Stimulated activated CD4-positive, alpha-beta T cell treated with anti-CD3 and anti-CD28 coated beads, Interleukin-2, amount 100 ng/mL, for 48 hours (primary cell): ENCODE data around the gene GNA12.
"Not testable (repeated sequence)": the region's sequence is repeated elsewhere in the genome, so short reads cannot be mapped to it uniquely, and the experiment has no call there.

ENCODE experiments used
- DNase-seq, 2 donors: peaks; one replicate each; pipeline ENCODE4 v3.0.0-alpha.2; 2020

GNA12 gene

DNA sequence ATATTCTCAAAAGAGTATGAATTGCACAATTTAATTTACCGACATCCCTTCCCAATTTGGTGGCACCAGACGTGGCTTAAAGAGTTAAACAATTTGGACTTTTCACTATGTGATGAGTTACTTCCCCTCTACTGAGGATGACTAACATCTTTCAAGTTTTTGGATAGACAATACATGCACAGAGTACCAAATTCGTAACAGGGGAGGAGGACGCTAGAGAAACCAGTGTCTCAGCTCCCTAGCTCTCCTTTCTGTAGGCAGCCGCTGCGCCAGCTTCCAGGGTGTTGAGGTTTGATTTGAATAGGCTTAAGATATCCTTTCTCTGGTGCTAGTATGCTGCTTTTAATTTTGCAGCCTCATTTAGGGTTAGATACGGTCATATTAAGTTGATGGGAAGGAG lies 69.2 kb downstream of the GNA12 start:
- no peak for DNase-seq

DNA sequence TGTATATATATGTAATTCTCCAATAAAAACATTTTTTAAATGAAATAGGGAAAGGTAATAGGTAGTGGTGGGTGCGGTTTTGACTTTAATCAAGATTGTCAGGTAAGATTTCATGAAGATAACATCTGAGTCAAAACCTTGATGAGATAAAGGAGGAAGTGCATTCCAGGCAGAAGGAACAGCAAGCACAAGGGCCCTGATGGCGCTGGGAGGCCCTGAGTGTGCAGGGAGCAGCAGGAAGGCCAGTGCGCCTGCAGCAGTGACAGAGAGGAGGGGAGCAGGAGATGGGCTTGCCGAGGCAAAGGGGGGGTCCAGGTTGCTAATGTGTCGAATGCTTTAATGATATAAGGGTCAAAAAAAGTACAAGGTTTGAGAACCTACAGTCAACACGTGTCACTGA lies 69.8 kb downstream of the GNA12 start:
- DNase-seq, result no peak

DNA sequence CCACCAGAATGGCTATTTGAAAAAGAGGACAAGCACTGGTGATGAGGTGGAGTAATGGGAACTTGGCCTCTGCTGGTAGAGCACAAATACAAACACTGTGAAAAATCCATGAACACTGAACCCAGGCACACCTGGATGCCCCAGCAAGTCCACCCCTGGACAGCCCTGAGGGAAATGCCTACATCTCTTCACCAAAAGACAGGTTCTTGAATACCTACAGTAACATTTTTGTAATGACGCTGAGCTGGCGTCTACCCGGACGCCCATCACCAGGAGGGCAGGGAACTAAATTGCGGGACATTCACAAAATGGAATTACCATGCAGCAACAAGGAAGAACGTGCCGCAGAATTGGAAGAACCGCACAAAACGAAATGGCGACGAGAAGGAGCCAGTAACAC lies 70.5 kb downstream of the GNA12 start:
- DNase-seq, result no peak

DNA sequence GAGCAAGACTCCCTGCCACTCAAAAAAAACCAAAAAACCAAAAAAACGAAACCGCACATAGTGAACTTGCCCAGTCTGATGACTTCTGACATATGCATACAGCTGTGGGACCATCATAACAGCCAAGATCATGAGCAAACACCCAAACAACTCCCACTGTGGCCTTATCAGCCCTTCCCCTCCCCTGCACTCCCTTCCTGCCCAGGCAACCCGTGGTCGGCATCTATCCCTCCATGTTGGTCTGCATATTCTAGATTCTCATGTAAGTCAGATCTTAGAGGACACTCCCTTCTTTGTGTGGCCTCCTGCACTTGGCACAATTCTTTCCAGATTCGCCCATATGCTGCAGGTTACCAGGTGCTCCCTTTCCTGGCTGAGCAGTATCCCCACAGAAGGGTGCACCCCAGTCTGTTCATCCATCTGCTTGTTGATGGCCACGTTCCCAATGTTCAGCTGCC lies 72.8 kb downstream of the GNA12 start:
- no peak for DNase-seq

DNA sequence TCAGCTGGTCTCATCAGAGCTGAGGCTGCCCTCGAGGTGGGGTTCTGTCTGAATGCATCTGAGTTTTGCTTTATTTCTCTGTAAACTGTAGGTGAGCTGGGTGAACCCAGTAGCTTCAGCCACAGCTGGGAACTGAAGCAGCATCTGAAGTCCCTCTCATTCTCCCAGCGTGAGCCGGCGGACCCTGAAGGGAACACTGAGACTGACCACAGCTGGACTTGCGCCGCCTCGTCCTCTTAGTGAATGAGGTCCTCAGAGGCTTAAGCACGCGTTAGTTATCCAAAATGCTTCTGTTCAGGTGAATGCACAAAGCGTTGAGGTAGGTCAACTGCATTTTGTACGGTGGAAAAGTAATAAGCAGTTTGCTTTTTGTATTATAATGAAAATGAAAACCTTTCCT lies 79.5 kb downstream of the GNA12 start:
- no peak for DNase-seq

DNA sequence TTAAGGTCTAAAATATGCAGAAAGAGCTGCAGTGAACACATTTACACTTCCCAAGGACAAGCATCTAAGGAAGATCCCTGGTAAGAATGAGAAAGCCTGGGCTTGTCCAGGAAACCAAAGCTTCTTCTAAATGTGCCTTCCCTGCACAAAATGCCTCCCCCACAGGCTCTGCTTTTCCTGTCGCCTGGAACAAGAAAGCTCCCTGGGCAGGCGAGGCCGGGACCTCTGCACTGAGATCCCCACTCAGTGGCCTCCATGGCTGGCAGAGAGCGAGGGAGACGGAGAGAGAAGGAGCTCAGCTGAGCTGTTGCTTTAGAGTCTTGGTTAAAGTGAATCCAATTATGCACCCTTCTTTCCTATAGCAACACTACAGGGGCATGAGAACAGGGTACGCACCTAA lies 80.5 kb downstream of the GNA12 start:
- DNase-seq, result no peak

DNA sequence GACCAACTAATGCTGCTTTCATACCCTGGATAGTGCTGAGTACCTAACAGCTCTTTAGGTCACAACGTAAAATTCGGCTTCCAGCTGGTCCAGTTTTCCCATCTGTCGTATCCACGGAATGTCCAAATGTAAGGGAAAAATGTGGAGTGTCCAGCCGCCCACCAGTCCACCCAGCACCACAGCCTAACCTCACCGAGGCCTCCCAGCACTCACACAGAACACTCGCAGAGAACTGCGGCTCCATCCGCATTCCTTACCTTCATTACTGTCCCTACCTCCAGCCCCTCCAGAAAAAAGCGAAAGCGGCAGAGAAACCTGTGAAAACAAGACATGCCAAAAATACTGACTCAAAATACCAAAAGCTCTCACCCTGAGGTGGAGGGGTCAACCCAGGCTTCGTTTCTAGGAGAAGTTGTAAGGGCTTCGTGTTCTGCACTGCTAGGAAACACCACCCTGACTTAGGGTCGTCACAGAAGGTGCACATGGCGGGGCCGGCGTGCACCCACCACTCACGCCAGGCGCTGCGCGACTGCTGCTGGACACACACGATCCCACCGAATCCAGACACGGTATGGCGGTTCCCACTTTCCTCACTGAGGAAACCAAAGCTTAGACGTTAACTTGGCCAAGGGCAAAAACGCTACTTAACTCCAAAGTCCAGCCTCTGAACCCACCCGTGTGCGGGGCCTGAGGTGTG lies 82.2 kb downstream of the GNA12 start:
- no peak for DNase-seq

DNA sequence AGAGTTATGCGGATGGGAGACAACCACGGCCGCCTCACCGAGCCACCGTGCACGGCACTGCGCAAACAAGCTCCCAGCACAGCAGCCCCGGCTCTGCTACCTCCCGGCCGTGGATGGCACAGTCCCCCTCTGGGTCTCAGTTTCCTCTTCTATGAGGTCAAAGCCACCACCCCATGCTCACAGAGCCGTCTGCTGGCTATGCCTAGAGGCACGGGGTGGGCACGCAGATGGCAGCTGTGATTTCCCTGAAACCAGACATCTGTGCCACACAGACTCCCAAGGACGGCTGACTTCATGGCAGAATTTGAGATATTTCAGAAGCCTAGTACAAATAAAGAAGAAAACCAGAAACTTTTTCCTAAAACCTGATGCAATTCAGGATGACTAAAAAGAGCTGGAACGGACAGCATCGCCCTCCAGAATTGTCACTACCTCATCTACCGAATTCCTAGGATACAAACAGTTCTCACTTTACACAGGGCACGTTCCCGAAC lies 82.9 kb downstream of the GNA12 start:
- no peak for DNase-seq

DNA sequence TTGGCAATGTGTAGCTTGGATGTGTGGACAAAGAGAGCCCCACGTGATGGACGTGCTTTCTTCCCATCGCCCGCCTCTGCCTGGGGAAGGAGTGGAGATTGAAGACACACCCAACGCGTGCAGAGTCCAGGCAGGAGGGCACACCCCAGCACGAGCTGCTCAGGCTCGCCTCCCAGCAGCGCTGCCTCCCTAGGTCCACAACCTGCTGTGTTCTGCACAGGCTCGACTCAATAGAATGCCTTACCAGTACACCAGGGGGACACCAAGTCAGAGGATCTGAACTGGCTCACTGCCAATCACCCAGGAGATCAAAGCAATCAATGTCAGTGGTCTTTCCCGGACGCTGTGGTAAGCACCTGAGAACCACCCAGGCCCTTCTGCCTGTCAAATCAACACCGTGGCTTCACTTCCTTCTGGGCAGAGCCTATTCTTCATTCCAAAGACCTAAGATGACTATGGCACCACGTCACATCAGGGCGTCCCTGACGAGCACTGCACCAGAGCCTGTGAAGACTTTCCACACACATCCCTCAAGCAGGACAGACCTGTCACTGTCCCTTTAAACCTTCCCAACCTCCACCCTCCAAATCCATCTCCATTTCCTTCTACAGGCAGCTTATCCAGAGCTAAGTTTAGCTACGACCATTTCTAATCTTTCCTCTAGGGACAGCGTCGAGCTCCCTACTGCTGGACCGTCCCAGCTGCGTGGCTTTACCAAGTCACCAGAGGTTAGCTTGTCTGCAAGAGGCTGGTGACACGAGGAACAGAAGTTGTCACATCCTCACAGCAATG lies 83.8 kb downstream of the GNA12 start:
- no peak for DNase-seq

DNA sequence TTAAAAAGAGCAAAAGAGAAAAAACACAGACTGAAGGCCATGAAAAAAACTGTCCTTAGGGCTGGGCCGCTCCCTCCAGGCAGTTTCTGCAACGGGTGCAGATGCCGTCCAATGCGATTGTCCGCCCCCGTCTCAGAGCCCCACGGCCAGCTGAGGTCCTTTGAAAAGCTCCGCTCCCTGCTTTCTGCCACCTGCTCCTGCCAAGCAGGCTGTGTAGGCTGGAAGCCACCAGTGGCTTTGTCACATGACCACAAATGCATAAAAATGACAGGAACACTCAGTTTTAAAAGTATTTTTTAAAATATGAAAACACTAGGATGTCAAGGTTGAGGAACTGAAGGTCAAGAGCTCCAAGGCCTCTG lies 84.4 kb downstream of the GNA12 start:
- DNase-seq, result no peak

DNA sequence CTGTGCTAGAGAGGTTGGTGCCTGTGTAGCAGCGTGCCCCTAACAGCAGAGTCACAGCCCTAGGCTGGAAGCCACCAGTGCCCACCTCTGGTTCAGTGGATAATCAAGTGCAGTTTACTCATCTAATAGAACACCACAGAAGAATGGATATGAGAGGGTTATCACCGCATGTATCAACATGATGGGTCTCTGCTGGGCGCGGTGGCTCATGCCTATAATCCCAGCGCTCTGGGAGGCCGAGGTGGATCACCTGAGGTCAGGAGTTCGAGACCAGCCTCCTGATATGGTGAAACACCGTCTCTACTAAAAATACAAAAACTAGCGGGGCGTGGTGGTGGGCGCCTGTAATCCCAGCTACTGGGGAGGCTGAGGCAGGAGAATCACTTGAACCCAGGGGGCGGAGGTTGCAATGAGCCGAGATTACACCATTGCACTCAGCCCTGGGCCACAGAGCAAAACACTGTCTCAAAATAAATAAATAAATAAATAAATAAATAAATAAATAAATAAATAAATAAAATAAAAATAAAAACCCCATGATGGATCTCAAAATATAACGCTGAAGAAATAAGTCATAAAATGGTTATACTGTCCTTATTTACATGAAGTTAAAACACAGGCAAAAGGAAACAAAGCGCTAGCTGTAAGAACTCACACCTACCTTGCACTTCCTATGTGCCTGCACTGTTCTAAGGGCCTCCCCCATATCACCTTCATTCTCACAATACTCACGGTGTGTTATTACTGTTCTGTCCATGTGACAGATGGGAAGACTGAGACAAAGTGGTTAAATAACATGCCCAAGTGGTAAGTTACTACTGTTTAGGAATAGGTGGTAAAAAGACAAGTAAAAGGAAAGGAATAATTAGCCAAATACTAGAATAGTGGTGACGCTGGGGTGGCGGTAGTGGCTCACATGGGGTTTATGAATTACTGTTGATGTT lies 85.2 kb downstream of the GNA12 start:
- DNase-seq, result no peak

DNA sequence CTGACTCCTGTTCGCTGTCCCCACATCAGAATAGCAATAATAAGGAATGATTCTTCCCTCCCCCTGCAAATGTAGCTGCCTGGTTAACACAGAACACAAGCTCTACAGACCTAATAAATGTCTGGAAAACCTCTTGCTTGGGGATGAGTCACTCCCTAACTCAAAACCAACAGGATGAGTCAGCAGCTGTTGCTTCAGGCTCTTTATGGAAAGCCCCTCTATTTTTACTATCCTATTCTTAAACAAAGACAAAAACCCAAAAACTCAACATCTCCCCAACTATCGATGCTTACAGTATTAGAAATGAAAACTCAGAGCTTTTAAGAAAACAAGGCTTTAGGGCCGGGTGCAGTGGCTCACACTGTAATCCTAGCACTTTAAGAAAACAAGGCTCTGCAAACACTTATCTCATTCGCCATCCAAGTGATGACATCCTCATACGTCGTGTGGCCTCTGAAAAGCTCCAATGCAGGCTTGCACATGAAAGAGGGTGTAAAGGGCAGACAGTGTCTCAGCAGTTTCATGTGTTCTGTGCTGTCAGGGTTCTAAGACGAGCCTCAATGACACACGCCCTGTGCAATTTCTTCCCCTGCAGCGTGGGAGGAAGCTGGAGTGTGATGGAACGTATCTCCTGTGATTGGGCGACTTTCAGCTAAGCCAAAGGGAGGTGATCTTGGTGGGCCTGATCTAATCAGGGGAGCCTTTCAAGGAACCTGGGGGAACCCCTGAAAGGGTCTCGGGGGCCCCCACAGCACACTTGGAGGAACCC lies 86.0 kb downstream of the GNA12 start:
- peak; percentile 63 to 64 for DNase-seq

DNA sequence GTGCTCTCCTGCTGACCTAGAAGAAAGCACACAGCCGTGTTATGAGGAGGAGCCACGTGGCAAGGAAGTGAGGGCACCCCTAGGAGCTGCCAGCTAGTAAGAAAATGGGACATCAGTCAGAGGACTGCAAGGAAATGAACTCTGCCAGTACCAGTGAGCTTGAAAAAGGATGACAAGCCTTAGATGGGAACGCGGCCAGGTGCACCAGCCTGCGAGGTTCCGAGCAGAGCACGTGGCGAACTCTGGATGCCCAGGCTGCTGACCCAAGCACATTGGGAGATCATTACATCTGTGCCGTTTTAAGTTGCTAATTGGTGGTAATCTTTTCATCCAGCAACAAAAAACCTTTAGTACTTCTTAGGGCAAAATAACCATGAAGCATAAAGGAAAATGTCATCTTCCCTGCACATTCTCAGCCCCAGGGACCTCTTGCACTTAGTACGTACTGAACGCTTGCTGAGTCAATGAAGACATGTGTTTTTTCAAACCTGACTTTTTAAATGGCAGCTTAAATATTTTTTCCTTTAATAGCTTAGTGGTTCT lies 86.7 kb downstream of the GNA12 start:
- DNase-seq, result no peak

DNA sequence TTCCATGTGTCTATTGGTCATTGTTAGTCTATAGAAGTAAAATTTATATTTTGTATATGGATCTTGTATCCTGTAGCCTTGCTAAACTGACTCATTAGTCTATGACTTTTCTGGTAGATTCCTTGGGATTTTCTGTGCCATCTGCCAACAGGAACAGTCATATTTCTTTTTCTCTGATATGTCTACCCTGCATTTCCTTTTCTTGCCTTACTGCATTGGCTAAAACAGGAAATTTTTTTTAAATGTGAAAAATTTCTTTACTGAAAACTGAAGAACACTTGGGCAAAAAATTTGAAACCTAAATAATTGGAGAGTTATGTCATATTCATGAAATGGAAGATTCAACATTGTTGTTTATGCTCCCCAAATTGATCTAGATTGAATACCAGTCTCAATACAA lies 88.6 kb downstream of the GNA12 start:
- no peak for DNase-seq

DNA sequence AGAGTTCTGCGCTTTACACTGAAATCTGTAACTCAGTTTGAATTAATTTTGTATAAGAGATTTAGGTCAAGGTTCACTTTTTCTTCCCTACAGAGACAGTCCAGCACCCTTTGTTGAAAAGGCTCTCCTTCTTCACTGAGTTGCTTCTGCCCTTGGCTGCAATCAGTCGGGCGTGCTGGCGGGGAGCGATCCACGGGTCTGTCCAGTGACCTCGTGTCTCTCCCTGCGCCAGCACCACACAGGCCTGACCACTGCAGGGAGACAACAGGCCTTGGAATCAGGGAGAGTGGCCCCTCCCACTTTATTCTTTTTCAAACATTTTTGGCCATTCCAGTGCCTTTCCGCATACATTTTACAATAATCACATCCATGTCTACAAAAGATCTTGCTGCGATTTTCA lies 89.2 kb downstream of the GNA12 start:
- no peak for DNase-seq

DNA sequence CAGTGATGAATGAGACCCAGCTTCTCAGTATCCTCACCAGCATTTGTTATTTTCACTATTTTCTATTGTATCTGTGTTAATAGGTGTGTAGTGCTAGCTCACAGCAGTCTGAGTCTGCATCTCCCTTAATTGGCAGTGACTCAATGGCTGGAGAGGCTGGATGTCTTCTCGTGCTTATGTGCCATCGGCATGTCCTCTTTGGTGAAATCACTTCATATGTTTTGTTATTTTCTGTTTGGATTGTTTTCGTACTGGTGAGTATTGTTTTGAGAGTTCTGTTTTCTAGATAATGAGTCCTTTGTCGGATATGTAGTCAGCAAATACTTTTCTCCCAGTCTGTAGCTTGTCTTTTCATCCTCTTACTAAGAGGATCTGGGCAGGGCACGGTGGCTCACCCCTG lies 90.0 kb downstream of the GNA12 start:
- no peak for DNase-seq

DNA sequence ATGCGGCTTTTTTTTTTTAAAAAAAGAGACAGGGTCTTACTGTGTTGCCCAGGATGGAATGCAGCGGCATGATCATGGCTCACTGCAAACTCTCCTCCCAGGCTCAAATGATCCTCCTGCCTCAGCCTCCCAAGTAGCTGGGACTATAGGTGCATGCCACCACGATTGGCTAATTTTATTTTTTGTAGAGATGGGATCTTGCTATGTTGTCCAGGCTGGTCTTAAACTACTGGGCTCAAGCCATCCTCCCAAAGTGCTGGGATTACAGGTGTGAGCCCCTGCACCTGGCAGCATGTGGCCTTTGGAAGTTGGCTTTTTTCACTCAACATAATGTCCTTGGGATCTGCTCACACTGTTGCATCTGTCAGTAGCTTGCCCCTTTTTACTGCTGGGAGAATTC lies 91.0 kb downstream of the GNA12 start:
- DNase-seq, result no peak

DNA sequence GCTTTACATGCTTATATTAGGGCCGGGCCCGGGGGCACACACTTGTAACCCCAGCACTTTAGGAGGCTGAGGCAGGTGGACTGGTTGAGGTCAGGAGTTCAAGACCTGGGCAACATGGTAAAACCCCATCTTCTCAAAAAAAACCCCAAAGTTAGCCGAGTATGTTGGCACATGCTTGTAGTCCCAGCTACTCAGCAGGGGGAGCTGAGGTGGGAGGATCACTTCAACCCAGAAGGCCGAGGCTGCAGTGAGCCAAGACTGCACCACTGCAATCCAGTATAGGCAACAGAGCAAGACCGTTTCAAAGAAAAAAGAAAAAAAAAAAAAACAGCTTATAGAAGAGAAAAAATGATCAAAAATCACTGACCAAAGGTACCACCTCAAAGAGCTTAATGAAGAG lies 93.0 kb downstream of the GNA12 start:
- no peak for DNase-seq

DNA sequence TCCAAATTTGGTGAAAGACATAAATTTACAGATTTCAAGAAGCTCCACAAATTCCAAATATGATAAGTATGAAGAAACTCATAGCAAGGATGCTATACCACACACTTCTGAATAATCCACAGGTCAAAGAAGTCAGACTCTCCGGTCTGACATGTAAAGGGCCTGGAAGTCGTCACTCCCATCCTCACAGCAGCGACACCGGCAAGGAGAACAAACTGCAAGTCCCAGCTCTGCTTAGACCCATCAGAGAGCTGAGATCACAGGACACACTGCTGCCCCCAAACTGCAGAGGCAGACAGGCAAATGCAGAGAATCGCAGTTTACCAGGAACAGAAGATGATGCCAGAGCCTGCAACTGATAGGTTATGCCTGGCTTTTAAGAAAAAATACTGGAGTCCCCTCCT lies 94.1 kb downstream of the GNA12 start:
- no peak for DNase-seq

DNA sequence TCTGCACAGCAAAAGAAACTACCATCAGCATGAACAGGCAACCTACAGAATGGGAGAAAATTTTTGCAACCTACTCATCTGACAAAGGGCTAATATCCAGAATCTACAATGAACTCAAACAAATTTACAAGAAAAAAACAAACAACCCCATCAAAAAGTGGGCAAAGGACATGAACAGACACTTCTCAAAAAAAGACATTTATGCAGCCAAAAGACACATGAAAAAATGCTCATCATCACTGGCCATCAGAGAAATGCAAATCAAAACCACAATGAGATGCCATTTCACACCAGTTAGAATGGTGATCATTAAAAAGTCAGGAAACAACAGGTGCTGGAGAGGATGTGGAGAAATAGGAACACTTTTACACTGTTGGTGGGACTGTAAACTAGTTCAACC lies 95.4 kb downstream of the GNA12 start:
- DNase-seq, result not testable (repeated sequence)

DNA sequence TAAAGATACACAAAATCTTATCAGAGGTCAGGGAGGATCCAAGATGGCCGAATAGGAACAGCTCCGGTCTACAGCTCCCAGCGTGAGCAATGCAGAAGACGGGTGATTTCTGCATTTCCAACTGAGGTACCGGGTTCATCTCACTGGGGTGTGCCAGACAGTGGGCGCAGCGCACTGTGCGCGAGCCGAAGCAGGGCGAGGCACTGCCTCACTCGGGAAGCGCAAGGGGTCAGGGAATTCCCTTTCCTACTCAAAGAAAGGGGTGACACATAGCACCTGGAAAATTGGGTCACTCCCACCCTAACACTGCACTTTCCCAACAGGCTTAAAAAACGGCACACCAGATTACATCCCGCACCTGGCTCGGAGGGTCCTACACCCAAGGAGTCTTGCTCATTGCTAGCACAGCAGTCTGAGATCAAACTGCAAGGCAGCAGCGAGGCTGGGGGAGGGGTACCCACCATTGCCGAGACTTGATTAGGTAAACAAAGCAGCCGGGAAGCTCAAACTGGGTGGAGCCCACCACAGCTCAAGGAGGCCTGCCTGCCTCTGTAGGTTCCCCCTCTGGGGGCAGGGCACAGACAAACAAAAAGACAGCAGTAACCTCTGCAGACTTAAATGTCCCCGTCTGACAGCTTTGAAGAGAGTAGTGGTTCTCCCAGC lies 100.5 kb downstream of the GNA12 start:
- DNase-seq, result not testable (repeated sequence)
